Measurements from ENCODE around the gene LAMA4.

GRCh38 chr6:112275365-112275764 is 21.0 kb upstream of the LAMA4 start:
- no peak for TF ChIP-seq CTCF (conservative IDR thresholded peaks at IDR 0.05; ENCODE audit: low read depth, low read length)
- no peak for TF ChIP-seq EZH2 (IDR thresholded peaks at IDR 0.05; ENCODE audit: low read length, unreplicated experiment)
